ENCODE data around the gene SFTPA1.
"Not testable (repeated sequence)": the region's sequence is repeated elsewhere in the genome, so short reads cannot be mapped to it uniquely, and the experiment has no call there.

The SFTPA1 gene

DNA sequence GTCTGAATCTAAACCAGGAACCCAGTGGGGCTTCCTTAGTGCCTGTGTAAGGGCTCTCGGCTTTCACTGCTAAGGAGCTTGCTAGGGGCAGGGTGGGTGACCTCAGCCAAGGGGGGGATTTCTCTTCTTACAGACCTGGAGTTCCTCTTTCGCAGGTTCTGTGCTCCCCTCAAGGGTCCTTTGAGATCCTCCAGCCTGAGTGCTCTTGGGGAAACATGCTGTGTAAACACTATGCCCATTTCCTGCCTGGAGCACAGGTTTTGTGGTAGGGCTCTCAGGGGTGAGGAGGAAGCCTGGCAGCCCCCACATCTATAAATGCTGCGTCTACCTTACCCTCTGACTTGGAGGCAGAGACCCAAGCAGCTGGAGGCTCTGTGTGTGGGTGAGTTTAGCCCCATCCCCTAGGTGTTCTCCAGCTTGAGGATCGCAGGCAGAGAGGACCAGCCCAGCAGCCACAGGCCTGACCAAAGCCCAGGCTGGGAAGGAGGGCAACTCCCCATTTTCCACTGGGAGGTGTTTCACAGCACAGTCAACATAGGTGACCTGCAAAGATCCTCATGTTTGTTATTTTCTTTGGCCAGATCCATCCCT lies at the start of gene SFTPA1:
SFTPA1 (plus strand) TSS at position 339 of the 591 bp plus-strand sequence. CDS start 887 bp downstream, outside the sequence.
- ATAC-seq = no peak

DNA sequence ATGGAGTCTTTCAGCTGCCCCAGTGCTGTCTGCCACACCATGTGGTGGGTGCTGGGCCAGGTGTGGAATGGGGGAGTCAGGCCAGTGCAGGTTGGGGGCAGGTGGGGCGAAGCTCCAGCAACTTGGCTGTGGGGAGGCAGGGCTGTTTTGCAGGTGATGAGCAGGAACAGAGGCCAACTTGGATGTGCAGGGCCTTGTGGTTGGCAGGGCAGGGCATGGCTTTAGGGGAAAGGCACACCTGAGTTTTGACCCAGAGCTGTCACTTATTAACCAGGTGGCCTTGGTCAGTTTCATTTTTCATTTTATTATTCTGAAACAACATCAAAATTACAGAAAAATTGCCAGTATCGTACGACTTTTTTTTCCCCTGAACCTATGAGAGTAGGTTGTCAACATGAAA lies 49.5 kb upstream of the SFTPA1 start:
- ATAC-seq = no peak

DNA sequence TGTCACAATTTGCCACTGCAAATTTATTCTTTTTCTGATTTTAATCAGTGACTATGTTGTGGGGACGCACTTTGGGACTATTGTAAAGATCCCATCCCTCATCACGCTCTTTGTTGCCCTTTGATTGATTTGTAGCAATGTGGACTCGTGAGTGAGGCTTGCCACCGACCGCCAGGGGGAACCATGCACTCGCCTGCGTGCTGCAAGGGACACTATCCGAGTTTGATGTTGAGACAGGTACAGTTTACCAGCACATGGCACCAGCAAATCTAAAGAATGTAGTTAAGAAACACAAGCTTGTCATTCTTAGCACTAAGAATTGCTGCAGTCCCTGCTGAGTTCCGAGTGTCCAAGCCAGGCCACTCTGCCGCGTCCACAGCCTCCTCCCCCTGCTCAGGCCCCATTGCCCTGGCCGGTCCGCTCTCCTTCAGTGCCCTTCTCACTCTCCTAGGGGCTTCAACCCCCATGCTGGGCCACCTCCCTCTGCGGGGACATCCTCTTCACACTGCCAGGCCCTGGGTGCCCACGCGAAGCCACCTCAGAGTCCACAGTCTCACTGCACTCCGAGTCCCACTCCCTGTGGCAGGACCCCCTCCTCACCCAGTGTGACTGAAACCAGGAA lies 48.5 kb upstream of the SFTPA1 start:
- peak in 1 of 2 donors; percentile 80 for ATAC-seq

DNA sequence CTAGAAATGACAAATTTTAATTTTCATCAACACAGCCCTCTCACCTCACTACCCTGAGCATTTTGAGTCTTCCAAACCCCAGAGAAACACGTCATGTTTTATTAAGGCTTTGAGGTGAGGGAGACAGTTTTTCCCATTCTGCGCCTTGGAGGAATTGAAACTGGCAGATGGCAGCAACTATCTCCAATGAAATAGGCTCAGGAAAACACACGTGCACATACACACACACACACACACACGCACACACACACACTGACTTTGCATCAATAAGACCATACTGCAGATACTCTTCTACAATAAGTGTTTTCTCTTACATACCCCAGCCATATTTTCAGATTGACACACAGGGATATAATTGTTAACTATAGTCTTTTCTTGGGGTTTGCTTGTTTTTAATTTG lies 47.3 kb upstream of the SFTPA1 start:
- ATAC-seq = no peak

DNA sequence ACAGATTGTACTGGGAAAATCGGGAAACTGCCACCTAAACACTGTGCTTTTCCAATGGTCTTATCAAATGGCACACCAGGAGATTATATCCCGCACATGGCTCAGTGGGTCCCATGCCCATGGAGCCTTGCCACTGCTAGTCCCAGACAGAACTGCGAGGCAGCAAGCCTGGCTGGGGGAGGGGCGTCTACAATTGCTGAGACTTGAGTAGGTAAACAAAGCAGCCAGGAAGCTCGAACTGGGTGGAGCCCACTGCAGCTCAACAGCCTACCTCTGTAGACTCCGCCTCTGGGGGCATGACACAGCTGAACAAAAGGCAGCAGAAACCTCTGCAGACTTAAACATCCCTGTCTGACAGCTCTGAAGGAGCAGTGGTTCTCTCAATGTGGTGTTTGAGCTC lies 40.1 kb upstream of the SFTPA1 start:
- ATAC-seq = not testable (repeated sequence)

DNA sequence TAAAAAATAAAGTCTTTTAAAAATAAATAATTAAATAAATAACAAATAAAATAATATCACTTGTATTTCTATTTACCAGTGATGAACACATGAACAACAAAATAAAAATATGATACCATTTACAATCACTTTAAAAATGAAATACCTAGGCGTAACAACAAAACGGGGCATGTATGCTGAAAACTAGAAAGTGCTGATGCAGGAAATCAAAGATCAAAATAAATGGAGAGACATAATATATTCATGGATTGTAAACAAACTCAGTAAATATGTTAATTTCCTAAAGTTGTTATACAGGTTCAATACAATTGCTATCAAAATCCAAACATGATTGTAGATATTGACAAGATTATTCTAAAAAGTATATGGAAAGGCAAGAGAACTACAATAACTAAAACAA lies 31.4 kb upstream of the SFTPA1 start:
- no peak for ATAC-seq

DNA sequence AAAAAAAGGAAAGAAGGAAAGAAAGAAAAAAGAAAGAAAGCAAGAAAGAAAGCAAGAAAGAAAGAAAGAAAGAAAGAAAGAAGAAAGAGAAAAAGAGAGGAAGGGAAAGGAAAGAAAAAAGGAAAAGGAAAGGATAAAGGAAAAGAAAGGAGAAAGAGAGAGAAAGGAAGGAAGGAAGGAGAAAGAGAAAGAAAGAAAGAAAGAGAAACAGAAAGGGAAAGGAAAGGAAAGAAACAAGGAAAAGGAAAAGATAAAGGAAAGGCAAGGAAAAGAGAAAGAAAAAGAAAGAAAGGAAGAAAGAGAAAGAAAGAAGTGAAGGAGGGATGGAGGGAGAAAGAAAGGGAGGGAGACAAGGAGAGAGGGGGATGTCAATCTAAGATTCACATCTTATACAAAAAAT lies 29.7 kb upstream of the SFTPA1 start:
- no peak for ATAC-seq

DNA sequence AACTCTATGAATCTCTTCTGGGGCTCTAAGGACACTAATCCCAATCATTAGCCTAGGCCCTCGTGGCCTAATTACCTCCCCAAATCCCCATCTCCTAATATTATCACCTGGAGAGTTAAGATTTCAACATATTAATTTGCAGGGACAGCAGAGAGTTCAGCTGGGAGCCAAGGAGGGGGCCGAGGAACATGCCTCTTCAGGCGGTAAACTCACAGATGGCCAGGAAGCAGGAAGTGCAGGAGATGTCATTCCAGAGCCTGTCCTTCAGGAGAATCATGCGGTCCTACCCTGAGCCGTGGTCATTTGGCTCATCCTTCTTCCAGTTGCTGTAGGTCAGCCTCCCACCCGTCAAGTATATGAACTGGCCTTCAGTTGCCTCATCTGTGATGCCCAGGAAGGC lies 28.6 kb upstream of the SFTPA1 start:
- ATAC-seq = no peak

DNA sequence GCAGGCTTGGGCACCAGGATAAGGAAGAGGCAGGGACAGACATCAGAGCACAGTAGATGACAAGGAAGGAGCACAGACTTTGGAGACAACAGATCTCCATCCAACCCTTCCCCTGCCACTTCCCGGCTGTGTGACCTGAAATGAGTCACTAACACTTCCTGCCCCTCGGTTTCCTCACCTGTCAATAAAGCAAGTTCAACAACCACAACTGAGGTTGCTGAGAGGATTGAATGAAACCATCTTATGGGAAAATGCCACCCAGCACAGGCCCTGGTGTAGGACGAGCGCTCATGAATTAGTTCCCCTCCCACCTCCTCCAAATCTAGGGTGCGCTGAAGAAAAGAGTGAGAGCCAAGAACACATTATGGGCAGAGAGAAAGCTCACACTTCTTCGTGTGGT lies 27.8 kb upstream of the SFTPA1 start:
- not testable (repeated sequence) for ATAC-seq

DNA sequence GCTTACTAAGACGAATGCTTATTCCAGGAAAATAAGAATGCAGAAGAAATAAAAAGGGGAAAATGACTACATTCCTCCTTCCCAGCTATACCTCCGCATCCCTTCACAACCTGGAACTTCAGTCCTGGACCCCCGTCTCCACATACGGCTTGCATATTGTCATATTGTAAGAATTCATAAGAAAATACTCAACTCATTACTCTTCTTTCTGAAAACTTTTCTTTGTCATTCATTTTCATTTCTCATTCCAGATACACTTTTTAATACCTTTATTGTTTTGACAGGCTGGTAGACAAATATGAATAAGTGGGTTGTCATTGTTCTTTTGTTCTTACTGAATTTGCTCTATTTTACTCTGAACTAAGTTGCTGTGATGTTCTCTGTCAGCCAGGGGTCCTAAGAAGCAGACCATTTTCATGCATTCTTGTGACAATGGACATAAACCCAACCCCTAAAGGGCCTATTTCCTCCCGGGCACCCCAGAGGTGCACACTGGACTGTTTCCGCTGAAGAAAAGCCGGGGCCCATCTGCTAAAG lies 27.2 kb upstream of the SFTPA1 start:
- peak in 1 of 2 donors; percentile 10 for ATAC-seq

DNA sequence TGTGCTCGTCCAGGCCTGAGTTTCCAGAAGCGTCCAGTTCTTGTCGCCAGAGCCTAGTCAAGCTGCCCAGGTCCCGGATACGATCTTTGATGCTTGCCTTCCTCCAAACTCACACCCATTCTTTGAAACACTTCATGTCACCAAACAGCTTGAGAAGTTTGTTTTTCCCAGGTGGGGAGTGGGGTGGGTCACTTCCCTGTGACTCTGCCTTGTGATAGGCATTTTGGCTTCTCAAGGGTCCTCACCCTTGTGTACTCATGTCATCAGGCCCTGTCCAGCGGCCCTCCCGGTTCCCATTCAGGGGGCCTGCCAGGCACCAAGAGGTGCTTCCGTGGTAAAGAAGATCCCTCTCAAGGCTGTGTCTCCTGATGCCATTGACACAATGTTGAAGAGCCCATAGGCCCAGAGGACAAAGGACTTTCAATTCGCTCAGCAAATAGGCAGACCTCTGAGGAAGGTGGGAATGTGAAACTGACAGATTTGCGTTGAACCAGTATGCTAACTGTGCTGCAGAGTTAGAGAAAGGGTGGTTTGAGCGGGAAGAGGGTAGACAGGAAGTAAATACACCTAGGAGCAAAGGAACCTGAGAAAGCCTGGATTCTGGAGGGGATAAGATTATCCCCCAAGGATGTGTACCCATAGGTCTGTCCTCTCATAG lies 24.7 kb upstream of the SFTPA1 start:
- no peak for ATAC-seq

DNA sequence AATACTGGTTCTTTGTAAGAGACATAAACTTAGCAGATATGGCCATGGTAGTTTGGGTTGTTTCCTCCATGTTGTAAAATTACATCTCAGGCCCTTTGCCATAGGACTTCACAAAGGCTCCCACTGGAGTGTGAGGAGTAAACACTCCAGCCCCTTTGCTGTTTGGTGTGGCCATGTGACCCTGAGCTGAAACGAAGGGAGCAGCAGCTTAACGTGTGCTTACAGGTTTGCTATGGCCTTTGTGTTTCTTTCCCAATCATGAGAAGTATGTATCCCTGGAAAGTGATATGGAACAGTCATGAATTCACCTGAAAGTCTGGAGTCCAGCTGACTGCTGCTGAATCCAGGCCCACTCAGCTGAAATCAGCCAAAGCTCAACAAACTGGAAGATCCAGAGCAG lies 23.8 kb upstream of the SFTPA1 start:
- ATAC-seq = no peak

DNA sequence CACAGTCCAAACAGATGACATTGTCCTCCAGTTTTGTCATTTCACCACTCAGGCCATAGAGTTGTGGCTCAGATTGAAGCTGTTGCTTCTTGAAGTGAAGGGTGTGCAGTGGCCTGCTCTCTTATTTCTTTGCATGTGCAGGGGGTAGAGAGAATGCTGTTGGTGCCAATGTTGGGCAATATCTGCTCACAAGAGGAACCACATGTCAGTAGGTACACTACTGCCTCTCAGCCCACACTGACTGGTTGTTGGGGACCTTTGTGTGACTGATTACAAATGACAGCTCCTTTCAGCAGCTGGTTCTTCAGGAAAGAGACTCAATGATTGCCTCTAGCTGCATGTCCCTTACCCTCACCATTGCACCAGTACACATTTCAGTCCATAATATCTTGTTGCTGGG lies 21.9 kb upstream of the SFTPA1 start:
- ATAC-seq = no peak

DNA sequence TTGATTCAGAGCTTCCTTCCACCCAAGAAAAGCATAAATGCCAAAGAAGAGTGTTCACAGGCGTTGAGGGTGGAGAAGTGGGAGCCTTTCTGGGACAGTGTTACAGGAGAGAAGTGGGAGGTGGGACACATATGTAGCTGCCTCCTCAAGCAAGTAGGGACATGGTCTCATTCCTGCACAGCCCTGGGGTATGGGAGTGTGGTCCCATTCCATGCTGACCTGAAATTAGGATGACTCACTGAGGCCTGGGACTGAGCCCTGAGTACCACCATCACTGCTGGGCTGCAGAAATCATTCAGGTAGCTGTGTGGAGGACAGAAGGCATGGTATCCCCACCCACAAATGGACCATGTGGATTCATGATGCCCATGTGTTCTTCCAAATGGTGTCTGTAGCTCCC lies 17.4 kb upstream of the SFTPA1 start:
- ATAC-seq = no peak

DNA sequence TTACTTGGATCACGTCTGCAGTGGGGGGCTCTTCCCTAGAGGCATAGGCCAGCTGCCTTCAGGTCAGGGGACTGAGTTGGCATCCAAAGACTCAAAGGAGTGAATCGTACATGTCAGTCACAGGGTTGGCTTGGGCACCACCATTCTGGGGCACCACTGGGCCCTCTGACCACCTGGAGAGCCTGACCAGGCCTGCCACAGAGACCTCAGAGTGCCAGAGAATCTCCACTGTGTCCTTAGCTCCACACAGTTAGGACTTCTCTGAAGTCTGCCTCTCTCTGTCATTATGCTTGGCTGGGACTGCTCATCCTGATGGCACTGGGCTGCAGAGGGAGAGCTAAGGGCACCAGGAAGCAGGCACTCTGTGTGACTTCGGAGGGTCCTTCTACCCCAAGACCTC lies 16.2 kb upstream of the SFTPA1 start:
- ATAC-seq = not testable (repeated sequence)

DNA sequence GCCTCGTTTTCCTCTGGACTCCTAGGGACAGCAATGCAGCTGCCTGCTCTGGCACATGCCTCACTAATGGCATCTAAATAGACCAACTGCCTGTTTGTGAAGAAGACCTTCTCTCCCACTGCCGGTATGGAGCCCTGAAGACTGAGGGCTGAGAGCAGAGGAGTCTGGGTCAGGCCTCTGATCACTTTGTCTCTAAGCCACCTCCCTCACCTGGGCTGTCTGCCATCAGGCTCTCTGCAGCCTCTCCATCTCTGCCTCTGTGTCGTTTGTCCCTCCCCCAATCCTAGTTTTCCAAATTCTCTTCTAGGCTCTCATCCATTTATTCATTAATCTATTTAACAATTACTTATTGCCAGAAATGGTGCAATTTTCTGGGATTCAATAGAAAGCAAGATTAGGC lies 15.2 kb upstream of the SFTPA1 start:
- no peak for ATAC-seq

DNA sequence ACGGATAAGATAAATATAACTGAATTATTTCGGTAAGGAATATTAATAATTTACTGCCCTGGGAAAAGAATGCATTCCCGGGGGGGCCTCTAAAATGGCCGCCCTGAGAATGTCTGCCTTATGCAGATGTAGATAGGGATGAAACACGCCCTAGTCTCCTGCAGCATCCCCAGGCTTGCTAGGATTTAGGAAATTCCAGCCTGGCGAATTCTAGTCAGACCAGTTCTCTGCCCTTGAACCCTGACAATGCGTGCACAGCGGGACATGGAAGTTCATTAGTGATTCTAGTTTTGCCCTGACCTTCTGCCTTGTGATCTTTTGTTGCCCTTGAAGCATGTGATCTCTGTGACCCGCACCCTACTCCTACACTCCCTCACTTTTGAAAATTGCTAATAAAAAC lies 11.1 kb upstream of the SFTPA1 start:
- not testable (repeated sequence) for ATAC-seq

DNA sequence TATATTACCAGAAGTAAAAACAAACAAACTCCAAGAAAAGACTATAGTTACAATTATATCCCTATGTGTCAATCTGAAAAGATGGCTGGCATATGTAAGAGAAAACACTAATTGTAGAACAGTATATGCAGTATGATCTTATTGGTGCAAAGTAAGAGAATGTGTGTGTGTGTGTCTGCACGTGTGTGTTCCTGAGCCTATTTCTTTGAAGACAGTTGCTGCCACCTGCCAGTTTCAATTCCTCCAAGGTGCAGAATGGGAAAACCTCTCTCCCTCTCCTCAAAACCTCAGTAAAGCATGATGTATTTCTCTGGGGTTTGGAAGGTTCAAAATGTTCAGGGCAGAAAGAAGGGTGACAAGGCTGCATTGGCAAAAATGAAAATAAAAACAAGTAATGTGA lies 8.8 kb upstream of the SFTPA1 start:
- no peak for ATAC-seq

DNA sequence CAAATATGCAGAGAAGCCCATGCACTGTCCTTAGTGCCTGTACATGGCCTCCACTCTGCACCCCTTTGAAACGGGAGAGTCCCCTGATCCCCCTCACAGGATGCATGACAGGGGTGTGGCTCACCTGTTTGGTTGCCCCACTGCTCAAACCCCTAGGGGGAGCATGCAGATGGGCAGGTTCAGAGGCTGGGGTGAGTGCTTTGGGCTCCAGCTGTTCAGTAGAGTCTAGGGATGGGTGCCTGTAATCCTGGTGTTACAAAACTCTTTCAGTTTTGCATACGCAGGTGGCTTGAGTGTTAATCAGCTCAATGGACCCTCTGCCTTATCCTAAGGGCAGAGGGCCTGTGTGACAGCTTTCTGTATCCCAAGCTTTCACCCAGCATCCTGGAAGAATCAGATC lies 7.8 kb upstream of the SFTPA1 start:
- no peak for ATAC-seq

DNA sequence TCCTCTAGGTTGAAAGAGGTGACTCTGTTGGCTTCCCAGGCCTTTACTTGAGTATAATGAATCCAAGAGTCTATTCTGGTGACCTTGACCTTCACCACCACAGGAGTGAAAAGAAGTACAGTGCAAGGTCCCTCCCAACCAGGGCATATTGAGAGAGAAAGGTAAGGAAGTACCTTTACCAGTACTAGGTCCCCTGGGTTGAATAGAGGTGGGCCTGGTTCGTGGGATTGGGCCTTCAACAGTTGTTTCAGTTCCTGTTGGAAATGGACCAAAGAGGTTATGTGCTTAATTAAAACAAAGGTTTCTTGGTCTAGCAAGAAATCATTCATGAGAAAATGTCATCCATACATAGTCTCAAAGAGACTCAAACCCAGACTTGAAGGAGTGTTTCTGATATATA lies 6.4 kb upstream of the SFTPA1 start:
- no peak for ATAC-seq

DNA sequence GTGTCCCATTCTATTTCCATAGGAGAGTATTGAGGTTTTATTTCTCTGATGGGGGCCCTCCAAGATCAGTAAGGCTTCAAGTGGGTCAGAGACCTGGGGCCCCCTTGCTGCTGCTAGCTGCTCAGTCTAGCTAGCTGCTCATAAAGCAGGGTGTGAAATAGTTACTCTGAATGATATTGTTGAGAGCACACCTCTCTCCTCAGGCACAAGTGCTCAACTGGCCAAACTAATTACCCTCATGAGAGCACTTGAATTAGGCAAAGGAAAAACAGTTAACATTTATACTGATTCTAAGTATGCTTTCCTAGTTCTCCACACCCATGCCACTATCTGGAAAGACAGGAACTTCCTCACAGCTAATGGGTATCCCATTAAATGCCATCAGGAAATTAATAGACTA lies 5.4 kb upstream of the SFTPA1 start:
- ATAC-seq = no peak

DNA sequence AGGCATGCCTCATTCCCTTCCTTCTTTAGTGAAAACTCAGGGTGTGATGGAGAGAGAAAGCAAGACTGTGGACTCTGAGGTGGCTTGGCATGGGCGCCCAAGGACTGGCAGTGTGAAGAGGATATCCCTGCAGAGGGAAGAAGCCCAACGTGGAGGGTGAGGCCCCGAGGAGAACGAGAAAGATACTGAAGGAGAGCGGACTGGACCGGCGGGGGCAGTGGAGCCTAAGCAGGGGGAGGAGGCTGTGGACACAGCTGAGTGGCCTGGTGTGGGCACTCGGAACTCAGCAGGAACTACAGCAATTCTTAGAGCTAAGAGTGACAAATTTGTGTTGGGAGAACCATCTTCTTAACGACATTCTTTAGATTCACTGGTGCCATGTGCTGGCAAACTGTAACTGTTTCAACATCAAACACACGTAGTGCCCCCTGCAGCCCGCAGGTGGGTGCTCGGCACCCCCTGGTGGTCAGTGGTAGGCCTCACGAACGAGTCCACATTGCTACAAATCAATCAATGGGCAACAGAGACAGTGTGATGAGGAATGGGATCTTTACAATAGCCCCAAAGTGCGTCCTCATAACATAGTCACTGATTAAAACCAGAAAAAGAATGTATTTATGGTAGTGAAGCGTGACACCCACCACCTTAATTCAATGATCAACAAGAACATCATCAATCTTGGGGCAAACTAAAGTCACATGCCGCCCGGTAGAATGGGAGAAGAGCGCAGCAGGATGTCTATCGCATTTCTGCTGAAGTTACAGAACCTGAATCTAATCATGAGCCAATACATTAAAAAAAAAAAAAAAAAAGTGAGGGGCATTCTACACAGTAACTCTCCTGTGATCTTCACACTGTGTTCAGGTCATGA lies 2.0 kb upstream of the SFTPA1 start:
- ATAC-seq = peak; percentile 27 to 38

Measured in activated CD4-positive, CD25-positive, alpha-beta regulatory T cell treated with anti-CD3 and anti-CD28 coated beads, Interleukin-2, amount 50 U/mL, for 24 hours (primary cell).